Middle frontal gyrus (tissue), 1 donor: Measurements from ENCODE around the gene SH3RF1.

Source experiments
- DNase-seq: peaks from one replicate; pipeline ENCODE4 v3.0.0-alpha.2; 2015; ENCODE audit warnings: low spot score; ENCODE audit errors: extremely low spot score

The SH3RF1 gene

GRCh38 chr4:169139021-169139420 lies 131.7 kb downstream of the SH3RF1 start:
- no peak for DNase-seq

- DNase-seq: no peak
Measured at GRCh38 chr4:169137558-169137920, 133.2 kb downstream of the SH3RF1 start.

DNA sequence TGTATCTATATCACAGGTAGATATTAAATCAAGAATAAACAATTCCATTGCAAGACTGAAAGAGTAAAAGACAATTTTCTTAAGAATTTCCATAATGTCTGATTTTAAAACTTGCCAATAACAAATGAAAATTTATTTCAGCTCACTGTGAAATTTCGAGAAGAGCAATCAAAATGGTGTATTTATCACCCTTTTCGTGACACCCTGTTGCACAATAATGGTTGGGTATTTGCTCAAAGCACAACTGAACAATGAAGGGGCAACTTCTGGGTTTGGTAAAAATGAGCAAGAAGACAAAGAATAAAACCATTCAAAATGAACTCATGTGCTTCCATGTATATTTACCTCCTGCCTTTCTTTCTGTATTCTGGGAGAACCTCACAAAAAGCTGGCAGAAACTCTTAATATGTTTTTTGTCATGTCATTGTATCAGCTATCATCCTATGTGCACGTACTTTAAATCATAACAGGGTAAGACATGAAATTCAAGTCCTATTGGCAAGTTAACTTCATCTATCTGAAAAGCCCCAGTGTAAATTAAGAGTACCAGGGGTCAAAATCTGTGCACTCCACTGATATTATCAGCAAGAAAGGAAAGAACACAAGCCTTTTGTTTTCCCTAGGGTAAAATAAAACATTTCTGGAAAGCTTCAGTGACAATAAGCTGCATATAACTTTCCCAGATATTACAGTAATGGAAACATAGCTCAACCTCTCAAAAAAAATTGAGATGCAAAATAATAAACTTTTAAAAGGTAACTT lies 133.8 kb downstream of the SH3RF1 start:
- DNase-seq: no peak

DNA sequence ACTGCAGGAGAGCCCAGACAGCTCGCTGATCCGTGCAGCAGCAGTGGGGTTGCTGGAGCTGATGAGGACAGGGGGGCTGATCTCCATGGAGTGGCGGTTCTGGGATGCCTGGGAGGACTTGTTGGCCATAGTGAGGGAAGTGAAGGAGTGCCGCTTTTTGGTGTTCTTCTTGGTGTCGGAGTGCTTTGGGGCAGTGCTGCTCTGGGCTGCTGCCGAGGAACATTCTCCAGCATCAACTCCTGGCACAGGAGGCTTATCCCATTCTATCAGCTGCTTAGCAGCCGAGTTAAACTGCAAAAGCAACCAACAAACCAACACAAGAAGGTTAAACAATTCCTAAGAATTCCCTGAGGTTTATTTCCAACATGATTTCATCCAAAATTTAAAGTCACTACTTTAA lies 134.4 kb downstream of the SH3RF1 start:
- no peak for DNase-seq

DNA sequence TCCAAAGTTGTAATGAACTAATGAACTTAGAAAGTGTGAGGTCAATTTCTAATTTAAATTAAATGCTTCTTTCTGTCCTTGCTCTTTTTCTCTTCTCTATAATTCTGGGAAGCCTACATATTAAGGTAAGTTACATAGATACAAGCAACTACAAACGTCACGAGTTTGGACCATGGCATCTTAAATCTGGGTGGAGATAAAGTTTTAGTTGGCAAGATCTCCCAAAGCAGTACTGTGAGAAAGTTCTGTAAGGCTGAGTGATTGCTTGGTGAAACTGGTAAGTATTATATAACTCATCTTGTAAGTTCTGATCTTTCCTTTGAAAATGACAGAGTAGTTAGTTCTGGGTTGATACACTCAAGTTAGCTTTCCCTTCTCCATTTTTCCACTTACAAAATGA lies 135.0 kb downstream of the SH3RF1 start:
- DNase-seq: no peak

DNA sequence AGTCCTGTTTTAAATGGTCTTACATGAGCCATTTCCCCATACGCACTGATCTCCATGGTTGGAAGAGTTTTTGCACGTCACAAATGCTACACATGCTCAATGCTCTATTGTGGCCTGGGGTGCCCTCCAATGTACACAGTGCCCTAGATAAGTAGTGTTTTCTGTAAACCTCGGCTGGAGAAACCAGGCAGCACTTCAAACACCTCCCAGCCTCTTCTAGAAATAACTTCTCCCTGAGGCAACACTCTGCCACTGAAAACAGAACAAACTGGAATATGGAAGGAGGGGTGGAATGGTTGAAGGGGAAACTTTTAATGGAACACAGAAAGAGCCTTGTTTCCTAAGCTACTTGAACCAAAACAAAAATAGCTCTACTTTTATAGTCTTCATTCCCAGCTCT lies 136.8 kb downstream of the SH3RF1 start:
- no peak for DNase-seq

GRCh38 chr4:169132561-169133305 lies 138.0 kb downstream of the SH3RF1 start:
- no peak for DNase-seq

GRCh38 chr4:169131556-169132208 lies 139.1 kb downstream of the SH3RF1 start:
- no peak for DNase-seq

DNA sequence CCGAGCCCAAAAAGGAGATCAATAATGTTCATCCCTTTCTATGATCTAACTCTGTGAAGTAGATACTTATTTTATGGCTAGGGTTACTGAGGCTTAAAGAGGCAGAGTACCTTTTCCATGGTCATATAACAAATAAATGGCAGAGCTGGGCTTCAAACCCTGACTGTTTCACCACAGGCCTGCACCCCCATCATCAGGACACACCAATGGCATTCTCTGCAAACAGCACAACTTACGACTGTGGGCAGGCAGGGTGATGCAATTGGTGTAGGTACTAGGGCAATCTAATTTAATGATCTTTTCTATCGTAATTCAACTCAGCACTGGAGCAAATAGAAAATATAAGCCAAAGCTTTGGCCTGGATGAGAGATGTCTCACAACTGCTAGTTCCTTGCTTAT lies 141.9 kb downstream of the SH3RF1 start:
- no peak for DNase-seq

GRCh38 chr4:169127314-169127713 lies 143.4 kb downstream of the SH3RF1 start:
- no peak for DNase-seq

GRCh38 chr4:169124661-169125060 lies 146.1 kb downstream of the SH3RF1 start:
- DNase-seq: no peak

DNA sequence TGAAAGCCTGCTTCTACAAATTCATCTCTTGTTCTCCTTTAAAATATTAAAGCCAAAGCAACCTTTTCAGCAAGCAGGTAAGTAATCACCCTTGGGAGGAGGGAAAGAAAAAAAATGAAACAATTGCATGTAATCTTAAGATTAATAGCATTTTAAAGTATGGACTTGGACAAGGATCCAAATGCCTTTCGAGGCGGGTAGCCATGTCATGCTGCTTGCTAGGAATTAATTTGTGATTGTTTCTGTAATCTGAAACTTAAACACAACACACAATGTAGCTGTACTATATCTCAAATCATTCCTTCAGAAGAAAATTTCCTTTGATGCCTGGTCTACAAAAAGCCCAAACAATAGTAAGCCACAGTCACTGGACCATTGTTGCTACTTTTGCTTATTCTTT lies 148.3 kb downstream of the SH3RF1 start:
- no peak for DNase-seq

DNA sequence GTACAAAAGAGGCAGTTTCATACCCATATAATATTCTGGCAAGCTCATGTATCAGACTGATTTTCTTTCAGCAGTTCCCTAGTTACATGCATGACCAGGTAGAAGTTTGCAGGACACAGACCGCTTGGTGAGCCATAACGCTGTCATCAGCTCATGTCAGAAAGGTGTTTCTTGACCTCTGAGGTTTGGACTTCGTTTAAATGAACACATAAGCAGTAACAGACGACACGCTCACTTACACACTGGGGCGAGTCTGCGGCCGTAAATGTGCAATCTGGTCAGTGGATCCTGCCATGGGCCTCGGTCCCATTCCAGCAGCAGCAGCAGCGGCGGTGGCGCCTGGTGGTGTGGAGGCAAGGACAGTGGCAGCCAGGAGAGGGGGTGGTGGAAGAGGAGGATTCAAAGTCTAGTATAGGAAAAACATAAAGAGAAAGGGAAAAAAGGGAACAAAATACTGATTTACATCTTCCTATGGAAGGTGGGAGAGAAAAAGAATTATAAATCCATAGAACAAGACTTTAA lies 148.8 kb downstream of the SH3RF1 start:
- DNase-seq: no peak

DNA sequence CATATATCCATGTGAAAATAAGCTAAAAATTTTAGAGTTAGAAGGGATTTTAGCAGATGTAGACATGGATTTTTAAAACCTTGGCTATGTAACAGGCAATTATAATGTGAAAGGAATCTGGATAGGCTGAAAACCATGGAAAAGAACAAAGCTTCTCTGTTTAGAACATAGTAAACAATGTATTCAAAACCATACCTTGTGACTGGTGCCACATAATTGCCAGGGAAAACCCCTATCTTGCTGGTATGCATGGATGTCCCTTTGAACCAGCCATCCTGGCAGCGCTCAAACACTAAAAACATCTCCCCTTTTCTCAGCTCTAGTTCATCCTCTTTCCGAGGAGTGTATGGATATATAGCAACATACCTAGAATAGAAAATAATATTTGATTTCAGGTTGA lies 150.1 kb downstream of the SH3RF1 start:
- DNase-seq: no peak

GRCh38 chr4:169119536-169119935 lies 151.2 kb downstream of the SH3RF1 start:
- no peak for DNase-seq

DNA sequence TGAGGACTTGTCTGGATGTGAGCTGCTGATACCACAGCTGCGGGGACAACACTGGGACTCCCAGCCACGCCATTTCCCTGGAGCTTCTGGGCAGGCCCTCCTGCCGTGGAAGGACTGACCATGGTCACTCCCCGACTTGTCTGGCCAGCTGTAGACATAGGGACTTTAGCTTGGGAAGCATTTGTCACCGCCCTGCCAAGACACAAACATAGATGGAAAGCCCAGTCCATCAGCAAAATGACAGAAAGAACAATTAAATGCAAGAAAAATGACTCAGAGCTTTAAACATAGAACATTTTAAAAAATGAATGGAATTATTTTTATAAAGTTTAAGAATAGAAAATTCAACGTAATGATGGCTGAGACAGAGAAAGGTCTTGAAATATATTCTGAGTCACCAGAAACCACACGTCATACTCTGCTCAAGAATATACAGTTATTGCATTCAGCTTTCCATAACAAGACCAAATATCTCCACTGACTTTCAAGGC lies 153.1 kb downstream of the SH3RF1 start:
- DNase-seq: no peak

GRCh38 chr4:169116270-169116901 lies 154.4 kb downstream of the SH3RF1 start:
- DNase-seq: no peak

- DNase-seq: no peak
Measured at GRCh38 chr4:169115897-169116254, 154.9 kb downstream of the SH3RF1 start.

DNA sequence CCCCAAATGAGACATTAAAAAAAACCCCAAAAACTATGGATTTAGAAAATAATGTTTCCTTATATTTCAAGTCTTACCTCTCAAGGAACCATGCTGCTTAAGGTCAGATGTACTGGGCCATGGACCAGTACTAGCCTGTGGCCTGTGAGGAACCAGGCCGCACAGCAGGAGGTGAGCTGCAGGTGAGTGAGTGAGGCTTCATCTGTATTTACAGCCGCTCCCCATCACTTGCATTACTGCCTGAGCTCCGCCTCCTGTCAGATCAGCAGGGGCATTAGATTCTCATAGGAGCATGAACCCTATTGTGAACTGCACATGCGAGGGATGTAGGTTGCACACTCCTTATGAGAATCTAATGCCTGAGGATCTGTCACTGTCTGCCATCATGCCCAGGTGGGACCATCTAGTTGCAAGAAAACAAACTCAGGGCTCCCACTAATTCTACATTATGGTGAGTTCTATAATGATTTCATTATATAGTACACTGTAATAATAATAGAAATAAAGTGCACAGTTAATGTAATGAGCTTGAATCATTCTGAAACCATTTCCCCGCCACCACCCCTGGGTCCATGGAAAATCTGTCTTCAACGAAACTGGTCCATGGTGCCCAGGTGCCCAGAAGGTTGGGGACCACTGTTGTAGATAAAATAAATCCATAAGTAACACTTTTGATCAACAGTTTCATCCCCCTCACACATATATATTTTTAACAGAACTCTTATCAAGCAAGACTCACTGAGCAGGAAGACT lies 155.4 kb downstream of the SH3RF1 start:
- DNase-seq: no peak

DNA sequence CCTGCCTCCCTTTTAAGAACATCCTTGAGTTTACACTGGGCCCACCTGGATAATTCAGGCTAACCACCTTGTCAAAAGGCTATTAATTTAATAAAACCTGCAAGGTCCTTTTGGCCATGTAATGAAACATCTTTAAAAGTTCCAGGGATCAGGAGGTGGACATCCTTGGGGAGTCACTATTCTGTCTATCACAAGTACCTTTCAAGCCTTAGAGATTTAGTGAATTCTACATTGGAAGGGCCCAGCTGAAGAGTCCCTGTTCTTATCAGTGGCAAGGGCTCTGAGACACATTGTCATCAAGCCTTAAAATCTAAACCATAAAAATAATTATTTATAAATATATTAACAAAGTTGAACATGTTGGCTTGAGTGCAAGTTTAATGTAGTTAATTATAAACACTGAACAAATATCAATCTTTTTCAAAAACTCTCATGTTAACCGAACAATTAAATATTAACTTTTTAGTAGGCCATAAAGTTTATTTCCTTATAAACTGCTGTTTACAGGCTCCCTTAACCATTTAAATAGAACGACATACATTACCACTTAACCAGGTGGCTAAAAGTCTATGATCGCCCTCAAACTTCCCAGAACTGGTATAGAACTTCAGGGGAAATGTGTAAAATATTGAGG lies 156.3 kb downstream of the SH3RF1 start:
- DNase-seq: no peak
